Activated T-cell treated with anti-CD3 and anti-CD28 coated beads, Interleukin-2, amount 50 U/mL, for 72 hours (primary cell): Measurements from ENCODE around the gene ARHGAP19. TPM values are rescaled to one million over a fixed set of nuclear protein-coding genes. Genes with fewer than 3 reads are reported as not detected.
"Not testable (repeated sequence)": the region's sequence is repeated elsewhere in the genome, so short reads cannot be mapped to it uniquely, and the experiment has no call there.

ENCODE experiments used
- ATAC-seq, 2 donors: fragments of 150-1000 bp; cut with Tn5 transposase; replicated peaks in 1 of 2; 2 replicates each; pipeline ENCODE4 v1.10.0; 2021; ENCODE audit warnings: moderate library complexity in 2 of 2, mild to moderate bottlenecking in 1 of 2
- DNase-seq, 2 donors: peaks; one replicate each; pipeline ENCODE4 v3.0.0; 2021 to 2022; ENCODE audit warnings: mixed read lengths in 1 of 2
- H3K27ac Mint-ChIP-seq: one replicate; pipeline ENCODE4 v1.8.0; 2022; ENCODE audit warnings: mild to moderate bottlenecking, moderate library complexity, mixed read lengths
- H3K27me3 Mint-ChIP-seq: one replicate; pipeline ENCODE4 v1.8.0; 2022; ENCODE audit warnings: low read depth, mixed read lengths
- H3K36me3 Mint-ChIP-seq, 2 donors: one replicate each; pipeline ENCODE4 v1.8.0; 2022; ENCODE audit warnings: mixed read lengths in 2 of 2, mild to moderate bottlenecking in 1 of 2; ENCODE audit not compliant: insufficient read depth in 2 of 2
- H3K4me1 Mint-ChIP-seq: one replicate; pipeline ENCODE4 v1.8.0; 2022; ENCODE audit warnings: low read depth, mixed read lengths
- H3K4me3 Mint-ChIP-seq, 2 donors: one replicate each; pipeline ENCODE4 v1.8.0; 2022; ENCODE audit warnings: mild to moderate bottlenecking in 2 of 2, mixed read lengths in 2 of 2, moderate library complexity in 2 of 2
- H3K9me3 Mint-ChIP-seq, 2 donors: one replicate each; pipeline ENCODE4 v1.8.0; 2022; ENCODE audit warnings: mixed read lengths in 2 of 2
- total RNA-seq, 2 donors: library from RNA; stranded (reverse); gene quantifications; one replicate each; pipeline ENCODE4 v1.2.3, GENCODE V29; 2022

The ARHGAP19 gene
- total RNA-seq, 2 donors from 2014 or later: 62.2 to 75.3 TPM

DNA sequence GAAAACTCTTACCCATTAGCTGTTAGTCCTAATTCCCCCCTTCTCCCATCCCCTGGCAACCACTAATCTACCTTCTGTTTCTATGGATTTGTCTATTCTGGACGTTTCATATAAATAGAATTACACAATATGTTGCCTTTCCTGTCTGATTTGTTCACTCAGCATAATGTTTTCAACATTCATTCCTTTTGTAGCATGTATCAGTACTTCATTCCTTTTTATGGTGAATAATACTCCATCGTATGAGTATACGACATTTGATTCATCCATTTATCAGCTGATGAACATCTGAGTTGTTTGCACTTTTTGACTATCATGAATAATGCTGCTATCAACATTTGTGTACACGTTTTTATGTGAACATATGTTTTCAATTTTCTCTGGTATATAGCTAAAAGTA is 22.2 kb upstream of the ARHGAP19 start:
- Mint-ChIP-seq H3K27ac (no peak overlapping the region), H3K27me3 (no peaks in the 10 kb centered on the region), H3K4me3 (no peak overlapping the region), H3K9me3 (no peaks in the 10 kb centered on the region), H3K36me3 (no peaks in the 10 kb centered on the region), H3K4me1 (peaks cover 5% of the 10 kb centered on the region)
- ATAC-seq (no peak), DNase-seq (no peak)

DNA sequence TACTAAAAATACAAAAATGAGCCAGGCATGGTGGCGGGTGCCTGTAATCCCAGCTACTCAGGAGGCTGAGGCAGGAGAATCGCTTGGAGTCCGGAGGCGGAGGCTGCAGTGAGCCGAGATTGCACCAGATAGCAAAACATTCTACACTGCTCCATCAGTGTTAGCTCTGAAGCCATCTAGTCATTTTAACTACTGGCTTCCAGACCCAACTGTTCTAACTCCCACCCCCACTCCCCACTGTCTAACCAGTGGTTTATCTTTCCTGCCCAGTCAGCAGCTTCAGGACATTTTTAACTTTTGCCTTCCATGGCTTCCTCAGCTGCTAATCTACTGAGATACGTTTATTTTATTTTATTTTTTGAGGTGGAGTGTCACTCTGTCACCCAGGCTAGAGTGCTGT is 20.5 kb upstream of the ARHGAP19 start:
- Mint-ChIP-seq H3K27me3 (no peaks in the 10 kb centered on the region), H3K36me3 (no peaks in the 10 kb centered on the region), H3K4me1 (no peaks in the 10 kb centered on the region), H3K9me3 (no peaks in the 10 kb centered on the region), H3K27ac (no peak overlapping the region), H3K4me3 (no peak overlapping the region)
- no peak for DNase-seq
- no peak for ATAC-seq

DNA sequence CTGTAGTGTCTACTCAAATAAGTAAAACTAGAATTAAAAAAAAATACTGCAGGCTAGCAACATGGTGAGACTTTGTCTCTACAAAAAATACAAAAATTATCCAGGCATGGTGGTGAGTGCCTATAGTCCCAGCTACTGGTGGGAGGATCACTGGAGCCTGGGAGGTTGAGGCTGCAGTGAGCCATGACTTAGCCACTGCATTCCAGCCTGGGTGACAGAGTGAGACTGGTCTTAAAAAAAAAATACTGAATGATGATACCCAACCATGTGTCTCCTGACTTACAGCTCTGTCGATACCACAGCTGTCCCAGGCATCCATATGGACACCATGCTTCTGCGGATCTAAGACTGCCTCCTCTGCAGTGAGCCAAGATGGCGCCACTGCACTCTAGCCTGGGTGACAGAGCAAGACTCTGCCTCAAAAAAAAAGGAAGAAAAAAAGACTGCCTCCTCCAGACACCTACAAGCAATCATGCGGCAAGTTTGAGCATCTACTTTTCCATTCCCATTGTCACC is 18.7 kb upstream of the ARHGAP19 start:
- Mint-ChIP-seq H3K4me3 (no peak overlapping the region), H3K36me3 (no peaks in the 10 kb centered on the region), H3K27ac (no peak overlapping the region)

DNA sequence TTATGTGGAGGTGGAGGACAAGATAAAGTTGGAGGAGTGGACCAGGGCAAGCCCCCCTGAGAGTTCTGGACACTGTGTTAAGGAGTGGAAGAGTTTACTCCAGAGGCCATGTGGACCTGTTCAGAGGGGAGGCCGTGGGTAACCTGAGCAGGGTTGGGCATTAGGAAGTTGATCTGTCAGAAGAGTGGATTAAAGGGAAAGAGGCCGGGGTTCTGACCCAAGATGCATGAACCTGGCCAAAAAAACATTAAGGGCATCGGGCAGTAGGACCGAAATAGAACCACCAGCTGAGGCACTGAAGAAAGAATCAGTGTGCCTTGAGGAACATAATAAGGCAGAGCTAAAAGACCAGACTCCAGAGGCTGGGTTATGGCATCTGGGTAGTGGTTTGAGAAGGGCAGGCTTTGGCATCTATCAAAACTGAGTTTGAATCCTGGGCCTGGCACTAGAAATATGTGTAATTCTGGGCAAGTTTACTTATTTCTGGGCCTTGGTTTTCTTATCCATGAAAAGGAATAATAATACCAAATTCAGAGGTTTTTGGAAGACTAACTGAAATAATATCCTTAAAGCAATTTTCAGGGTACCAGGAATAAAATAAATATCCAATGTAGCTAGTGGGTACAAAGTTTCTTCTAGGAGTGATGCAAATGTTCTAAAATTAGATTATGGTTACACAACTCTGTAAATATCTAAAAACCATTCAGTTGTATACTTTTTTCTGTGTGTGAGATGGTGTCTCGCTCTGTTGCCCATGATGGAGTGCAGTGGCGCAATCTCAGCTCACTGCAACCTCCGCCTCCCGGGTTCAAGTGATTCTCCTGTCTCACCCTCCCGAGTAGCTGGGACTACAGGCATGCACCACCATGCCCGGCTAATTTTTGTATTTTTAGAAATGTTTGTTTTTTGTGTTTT is 15.7 kb upstream of the ARHGAP19 start:
- ATAC-seq: no peak
- H3K4me3 Mint-ChIP-seq: no peak overlapping the region
- no peaks in the 10 kb centered on the region for H3K4me1 Mint-ChIP-seq
- H3K9me3 Mint-ChIP-seq: no peaks in the 10 kb centered on the region
- no peaks in the 10 kb centered on the region for H3K36me3 Mint-ChIP-seq
- no peak for DNase-seq
- H3K27me3 Mint-ChIP-seq: no peaks in the 10 kb centered on the region
- H3K27ac Mint-ChIP-seq: no peak overlapping the region

More for the DNA sequence above, 18.7 kb upstream of the ARHGAP19 start:
- Mint-ChIP-seq H3K27me3 (no peaks in the 10 kb centered on the region), H3K9me3 (no peaks in the 10 kb centered on the region), H3K4me1 (no peaks in the 10 kb centered on the region)
- DNase-seq (no peak), ATAC-seq (no peak)

DNA sequence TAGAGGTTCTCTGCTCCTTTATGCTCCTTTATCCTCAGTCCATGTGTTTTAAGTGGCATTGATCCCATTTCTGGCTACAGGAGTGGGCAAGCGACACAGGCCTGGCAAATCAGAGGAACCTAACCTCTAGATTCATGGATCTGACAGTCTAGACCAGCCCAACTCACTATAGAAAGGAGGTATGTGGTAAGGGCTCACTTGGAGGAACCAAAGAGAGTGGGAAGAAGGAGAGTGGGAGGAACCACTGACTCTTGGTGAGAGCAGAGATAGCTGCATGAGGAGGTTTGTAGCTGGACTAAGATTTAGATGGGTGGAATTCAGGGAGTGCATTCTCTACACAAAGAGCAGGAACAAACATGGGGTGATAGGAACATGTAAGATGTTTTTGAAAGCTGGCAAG is 15.0 kb upstream of the ARHGAP19 start:
- H3K9me3 Mint-ChIP-seq: no peaks in the 10 kb centered on the region
- no peaks in the 10 kb centered on the region for H3K4me1 Mint-ChIP-seq
- H3K36me3 Mint-ChIP-seq: no peaks in the 10 kb centered on the region
- H3K4me3 Mint-ChIP-seq: no peak overlapping the region
- no peak for ATAC-seq
- H3K27ac Mint-ChIP-seq: no peak overlapping the region
- DNase-seq: no peak
- no peaks in the 10 kb centered on the region for H3K27me3 Mint-ChIP-seq

DNA sequence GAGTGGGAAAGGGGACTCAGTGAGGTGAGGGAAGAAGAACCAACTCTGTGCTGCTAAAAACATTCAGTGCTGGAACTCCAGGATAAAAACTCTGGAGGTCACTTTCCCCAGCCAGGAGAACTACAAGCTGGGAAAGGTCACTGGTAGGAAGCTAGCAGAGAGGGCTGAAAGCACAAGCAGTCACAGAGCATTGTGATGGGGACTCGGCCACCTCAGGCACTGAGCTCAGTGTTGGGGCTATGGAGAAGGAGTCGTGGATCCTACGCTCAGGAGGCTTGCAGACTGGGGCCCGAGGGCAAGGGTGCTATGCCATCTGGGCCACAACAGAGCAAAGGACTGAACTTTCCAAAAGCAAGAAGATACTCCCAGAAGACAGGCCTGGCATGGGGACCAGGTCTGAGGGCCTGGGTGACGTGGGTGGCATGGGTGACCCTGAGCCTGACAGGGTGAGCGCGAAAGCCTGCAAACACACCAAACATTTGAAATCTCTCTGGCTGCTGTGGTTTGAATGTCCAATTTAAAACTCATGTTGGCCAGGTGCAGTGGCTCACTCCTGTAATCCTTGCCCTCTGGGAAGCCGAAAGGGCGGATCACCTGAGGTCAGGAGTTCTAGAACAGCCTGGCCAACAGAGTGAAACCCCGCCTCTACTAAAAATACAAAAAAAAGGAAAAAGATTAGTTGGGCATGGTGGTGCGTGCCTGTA is 9.8 kb upstream of the ARHGAP19 start:
- no peaks in the 10 kb centered on the region for H3K36me3 Mint-ChIP-seq
- H3K27me3 Mint-ChIP-seq: peaks cover 5% of the 10 kb centered on the region
- no peak overlapping the region for H3K27ac Mint-ChIP-seq
- H3K9me3 Mint-ChIP-seq: no peaks in the 10 kb centered on the region
- no peaks in the 10 kb centered on the region for H3K4me1 Mint-ChIP-seq
- no peak for DNase-seq
- no peak for ATAC-seq
- no peak overlapping the region for H3K4me3 Mint-ChIP-seq

DNA sequence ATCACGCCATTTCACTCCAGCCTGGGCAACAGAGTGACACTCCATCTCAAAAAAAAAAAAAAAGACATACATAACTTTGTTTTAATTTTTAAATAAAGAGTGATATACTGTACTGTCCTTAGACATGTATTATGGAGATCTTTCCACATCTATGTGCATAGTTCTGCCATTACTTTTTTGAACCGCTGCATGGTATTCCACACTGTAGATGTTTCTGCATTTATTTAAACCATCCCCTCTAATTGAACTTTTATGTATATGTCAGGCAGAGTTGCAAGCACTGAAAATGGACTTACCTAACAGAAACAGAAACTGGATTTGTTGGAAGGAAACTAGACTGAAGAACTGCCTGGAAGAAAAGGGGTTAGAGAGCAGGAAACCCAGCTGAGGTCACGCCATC is 8.5 kb upstream of the ARHGAP19 start:
- no peaks in the 10 kb centered on the region for H3K9me3 Mint-ChIP-seq
- H3K27ac Mint-ChIP-seq: no peak overlapping the region
- no peaks in the 10 kb centered on the region for H3K36me3 Mint-ChIP-seq
- DNase-seq (no peak), ATAC-seq (no peak)
- no peaks in the 10 kb centered on the region for H3K4me1 Mint-ChIP-seq
- H3K4me3 Mint-ChIP-seq: no peak overlapping the region
- peaks cover 5% of the 10 kb centered on the region for H3K27me3 Mint-ChIP-seq

DNA sequence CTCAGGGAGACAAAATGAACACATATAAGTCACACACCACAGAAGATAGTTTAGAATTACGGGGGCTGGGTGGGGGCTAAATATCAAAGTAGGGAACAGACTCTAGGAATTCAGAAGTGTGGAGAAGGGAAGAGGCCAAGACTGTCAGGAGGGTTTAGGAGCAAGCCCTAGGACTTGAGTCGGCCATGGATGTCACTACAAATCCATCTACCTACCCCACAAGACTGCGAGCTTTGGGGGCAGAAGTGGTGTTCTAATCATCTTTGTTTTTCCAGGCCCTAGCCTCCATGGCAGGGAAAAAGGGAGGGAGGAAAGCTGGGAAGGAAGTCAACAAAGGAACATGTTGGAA is 5.8 kb upstream of the ARHGAP19 start:
- ATAC-seq: no peak
- Mint-ChIP-seq H3K4me3 (no peak overlapping the region), H3K4me1 (no peaks in the 10 kb centered on the region), H3K9me3 (no peaks in the 10 kb centered on the region), H3K27me3 (peaks cover 5% of the 10 kb centered on the region), H3K27ac (no peak overlapping the region), H3K36me3 (no peaks in the 10 kb centered on the region)
- DNase-seq: no peak

DNA sequence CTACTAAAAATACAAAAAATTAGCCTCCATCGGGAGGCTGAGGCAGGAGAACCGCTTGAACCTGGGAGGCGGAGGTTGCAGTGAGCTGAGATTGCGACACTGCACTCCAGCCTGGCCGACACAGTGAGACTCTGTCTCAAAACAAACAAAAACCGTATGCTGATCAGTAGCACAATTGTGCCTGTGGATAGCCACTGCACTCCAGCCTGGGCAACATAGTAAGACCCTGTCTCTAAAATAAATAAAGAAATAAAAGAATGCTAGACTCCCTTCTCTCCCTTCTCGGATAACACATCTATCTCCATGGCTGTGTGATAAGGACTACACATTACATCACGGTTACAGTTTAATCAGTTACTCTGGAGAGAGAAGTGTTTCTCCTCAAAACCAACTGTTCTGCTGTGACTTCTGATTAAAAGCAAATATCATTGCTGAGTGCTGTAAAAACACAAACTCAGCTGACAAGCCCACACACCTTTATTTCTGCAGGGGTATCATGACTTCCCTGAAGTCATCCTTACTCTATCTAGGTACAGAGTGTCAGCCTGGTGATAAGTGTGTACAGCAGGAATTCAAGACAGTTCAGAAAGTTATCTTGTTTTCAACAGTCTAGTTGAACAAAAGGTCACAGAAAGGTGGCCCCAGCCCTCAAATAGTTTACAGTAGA is 5.3 kb upstream of the ARHGAP19 start:
- Mint-ChIP-seq H3K4me3 (no peak overlapping the region), H3K4me1 (peaks cover 3% of the 10 kb centered on the region), H3K27ac (no peak overlapping the region), H3K9me3 (no peaks in the 10 kb centered on the region), H3K36me3 (no peaks in the 10 kb centered on the region), H3K27me3 (peaks cover 5% of the 10 kb centered on the region)
- ATAC-seq: no peak
- no peak for DNase-seq

DNA sequence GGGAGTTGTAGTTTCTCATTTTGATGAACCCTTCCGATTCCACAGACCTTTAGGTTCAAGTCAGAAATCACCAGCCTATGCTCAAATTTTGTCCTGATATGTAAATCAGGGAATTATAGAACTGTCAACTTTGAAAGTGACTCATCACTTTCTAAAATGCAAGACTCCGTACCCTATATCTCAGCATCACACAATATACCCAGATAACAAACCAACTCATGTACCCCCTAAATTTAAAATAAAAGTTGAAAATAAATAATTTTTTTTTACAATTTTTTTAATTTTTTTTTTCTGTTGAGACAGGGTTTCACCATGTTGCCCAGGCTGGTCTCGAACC is 393 bp upstream of the ARHGAP19 start:
- H3K36me3 Mint-ChIP-seq: no peaks in the 10 kb centered on the region
- peak overlapping the region; percentile 86 for H3K27ac Mint-ChIP-seq
- ATAC-seq (no peak), DNase-seq (no peak)
- H3K27me3 Mint-ChIP-seq: peaks cover 2% of the 10 kb centered on the region
- peak overlapping the region; percentile 89 to 90 for H3K4me3 Mint-ChIP-seq
- peaks cover 22% of the 10 kb centered on the region for H3K4me1 Mint-ChIP-seq
- H3K9me3 Mint-ChIP-seq: no peaks in the 10 kb centered on the region

DNA sequence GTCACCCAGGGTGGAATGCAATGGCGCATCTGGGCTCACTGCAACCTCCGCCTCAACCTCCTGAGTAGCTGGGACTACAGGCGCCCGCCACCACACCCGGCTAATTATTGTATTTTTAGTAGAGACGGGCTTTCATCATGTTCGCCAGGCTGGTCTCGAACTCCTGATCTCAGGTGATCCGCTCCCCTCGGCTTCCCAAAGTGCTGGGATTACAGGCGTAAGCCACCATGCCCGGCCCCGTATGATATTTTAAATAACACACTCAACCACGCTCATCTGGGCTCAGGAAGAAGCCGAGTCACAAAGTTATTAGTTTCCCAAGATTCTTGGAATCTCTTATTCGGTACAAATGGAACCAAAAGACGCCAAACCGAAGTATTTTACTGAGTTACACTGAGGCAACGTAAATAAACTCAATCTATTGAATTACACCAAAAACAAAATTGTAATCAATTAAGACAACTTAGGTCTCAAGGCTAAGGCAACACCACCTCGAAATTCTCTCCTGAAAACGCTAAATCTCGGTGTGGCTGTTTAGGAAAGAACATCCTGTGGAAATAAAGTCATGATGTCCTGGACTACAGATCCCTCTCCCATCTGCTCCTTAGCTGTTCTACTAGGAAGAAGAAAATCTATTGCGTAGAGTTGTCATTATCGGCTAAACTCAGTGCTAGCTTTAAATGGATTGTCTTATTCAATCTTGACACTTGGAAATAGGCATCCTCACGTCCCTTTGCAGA is 910 bp downstream of the ARHGAP19 start:
- H3K27ac Mint-ChIP-seq: peak overlapping the region; percentile 48
- H3K36me3 Mint-ChIP-seq: peaks cover 0 to 1% of the 10 kb centered on the region in 2 donors
- peaks cover 22% of the 10 kb centered on the region for H3K4me1 Mint-ChIP-seq
- DNase-seq: no peak
- peak overlapping the region; percentile 89 to 90 for H3K4me3 Mint-ChIP-seq
- no peak for ATAC-seq
- H3K27me3 Mint-ChIP-seq: no peaks in the 10 kb centered on the region
- H3K9me3 Mint-ChIP-seq: no peaks in the 10 kb centered on the region

DNA sequence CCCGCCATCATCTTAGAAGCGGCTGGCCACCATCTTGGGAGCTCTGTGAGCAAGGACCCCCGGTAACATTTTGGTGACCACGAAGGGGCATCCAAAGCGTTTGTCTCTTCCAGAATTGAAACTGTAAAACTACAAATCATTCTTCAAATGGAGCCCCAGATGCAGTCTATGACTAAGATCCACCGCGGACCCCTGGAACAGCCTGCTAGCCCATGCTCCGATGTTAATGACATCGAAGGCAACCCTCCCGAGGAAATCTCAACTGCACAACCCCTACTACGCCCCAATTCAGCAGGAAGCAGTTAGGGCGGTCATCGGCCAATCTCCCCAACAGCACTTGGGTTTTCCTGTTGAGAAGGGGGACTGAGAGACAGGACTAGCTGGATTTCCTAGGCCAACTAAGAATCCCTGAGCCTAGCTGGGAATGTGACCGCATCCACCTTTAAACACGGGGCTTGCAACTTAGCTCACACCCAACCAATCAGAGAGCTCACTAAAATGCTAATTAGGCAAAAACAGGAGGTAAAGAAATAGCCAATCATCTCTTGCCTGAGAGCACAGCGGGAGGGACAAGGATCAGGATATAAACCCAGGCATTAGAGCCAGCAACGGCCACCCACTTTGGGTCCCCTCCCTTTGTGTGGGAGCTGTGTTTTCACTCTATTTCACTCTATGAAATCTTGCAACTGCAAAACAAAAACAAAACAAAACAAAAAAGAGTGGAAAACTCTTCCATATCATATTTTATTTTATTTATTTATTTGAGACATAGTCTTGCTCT is 1.7 kb downstream of the ARHGAP19 start:
- H3K4me1 Mint-ChIP-seq: peaks cover 22% of the 10 kb centered on the region
- H3K4me3 Mint-ChIP-seq: peak overlapping the region; percentile 41 to 90
- H3K27me3 Mint-ChIP-seq, DNase-seq, H3K27ac Mint-ChIP-seq, ATAC-seq, H3K36me3 Mint-ChIP-seq, H3K9me3 Mint-ChIP-seq: not testable (repeated sequence)
